Measurements from ENCODE around the gene VPS41. TPM values are rescaled to one million over a fixed set of nuclear protein-coding genes. Genes with fewer than 3 reads are reported as not detected.

Gene VPS41
- 10 to 100 TPM; 31.4 to 57.2 (median 49.1) TPM for total RNA-seq

DNA sequence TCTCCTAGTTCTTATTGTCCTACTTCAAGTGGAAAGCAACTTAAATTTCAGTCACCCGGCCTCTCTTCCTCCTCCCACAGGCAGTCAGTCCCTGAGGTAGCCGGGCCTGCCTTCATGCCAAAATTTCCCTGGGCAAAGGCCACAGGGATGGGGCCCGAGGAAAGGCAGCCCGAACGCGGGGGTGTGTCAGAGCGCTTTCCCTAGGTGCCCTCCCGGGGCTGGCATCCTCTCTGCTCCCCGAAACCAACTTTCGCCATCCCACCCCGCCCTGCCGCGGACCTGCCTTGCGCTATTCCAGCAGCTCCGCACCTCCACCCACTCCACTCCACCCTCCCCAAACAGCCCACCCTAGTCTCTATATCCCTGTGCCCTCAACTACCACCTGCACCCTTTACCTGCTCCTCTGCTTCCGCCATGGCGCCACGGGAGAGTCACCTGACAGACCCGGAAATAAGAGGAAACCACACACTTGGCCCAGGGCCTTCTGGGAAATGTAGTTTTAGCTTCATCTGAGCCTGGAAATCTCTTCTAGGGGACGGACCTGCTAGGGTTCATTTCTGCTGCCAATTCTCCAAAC, at the start of gene VPS41:
Gene VPS41 (minus strand): TSS at position 433 of the 577 bp plus-strand sequence. CDS start 17 bp downstream, at position 416.
- Histone ChIP-seq H3K9me3 (no peaks in the 10 kb centered on the region), H3K36me3 (no peaks in the 10 kb centered on the region), H3K27me3 (no peaks in the 10 kb centered on the region), H3K4me3 (replicated peaks in 1 of 3) (peak within 1 kb of the TSS; percentile 60 to 72 (median 70)), H3K27ac (peak within 1 kb of the TSS in 2 of 3 donors; percentile 34 to 51), H3K4me1 (peaks cover 4 to 8% of the 10 kb centered on the region in 2 donors)
- intact Hi-C loops (cut with DNase I), result no loop called here
- WGBS, 2 donors, result 1% methylated on average over 20 of the region's 20 CpGs
- TF ChIP-seq, protein P1, sequence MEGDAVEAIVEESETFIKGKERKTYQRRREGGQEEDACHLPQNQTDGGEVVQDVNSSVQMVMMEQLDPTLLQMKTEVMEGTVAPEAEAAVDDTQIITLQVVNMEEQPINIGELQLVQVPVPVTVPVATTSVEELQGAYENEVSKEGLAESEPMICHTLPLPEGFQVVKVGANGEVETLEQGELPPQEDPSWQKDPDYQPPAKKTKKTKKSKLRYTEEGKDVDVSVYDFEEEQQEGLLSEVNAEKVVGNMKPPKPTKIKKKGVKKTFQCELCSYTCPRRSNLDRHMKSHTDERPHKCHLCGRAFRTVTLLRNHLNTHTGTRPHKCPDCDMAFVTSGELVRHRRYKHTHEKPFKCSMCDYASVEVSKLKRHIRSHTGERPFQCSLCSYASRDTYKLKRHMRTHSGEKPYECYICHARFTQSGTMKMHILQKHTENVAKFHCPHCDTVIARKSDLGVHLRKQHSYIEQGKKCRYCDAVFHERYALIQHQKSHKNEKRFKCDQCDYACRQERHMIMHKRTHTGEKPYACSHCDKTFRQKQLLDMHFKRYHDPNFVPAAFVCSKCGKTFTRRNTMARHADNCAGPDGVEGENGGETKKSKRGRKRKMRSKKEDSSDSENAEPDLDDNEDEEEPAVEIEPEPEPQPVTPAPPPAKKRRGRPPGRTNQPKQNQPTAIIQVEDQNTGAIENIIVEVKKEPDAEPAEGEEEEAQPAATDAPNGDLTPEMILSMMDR (IDR thresholded peaks at IDR 0.05), result no peak
- TF ChIP-seq POLR2A (IDR thresholded peaks at IDR 0.05), result peak in 1 of 2 donors; percentile 52
- DNase-seq, result peak; percentile 81 to 86

DNA sequence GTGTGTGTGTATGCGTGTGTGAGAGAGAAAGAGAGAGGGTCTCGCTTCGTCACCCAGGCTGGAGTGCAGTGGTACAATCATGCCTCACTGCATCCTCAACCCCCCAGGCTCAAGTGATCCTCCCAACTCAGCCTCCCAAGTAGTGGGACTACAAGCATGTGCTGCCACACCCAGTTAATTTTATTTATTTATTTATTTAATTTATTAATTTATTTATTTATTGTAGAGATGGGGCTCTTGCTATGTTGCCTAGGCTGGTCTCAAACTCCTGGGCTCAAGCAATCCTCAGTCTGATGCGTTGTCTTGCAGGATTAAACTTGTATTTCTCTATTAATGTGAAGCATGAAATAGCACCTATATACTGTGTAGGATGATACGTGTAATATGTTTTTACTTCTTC, 46.9 kb upstream of the VPS41 start:
- Histone ChIP-seq H3K4me1 (no peaks in the 10 kb centered on the region), H3K36me3 (no peaks in the 10 kb centered on the region), H3K27ac (no peak overlapping the region), H3K4me3 (replicated peaks in 1 of 3) (no peak overlapping the region), H3K27me3 (no peaks in the 10 kb centered on the region), H3K9me3 (no peaks in the 10 kb centered on the region)
- intact Hi-C loops (cut with DNase I), result no loop called here
- no peak for TF ChIP-seq POLR2A (IDR thresholded peaks at IDR 0.05)
- TF ChIP-seq, protein P1 (IDR thresholded peaks at IDR 0.05), result no peak
- 75 to 87% methylated on average over 5 of the region's 5 CpGs for WGBS, 2 donors
- DNase-seq, result no peak

DNA sequence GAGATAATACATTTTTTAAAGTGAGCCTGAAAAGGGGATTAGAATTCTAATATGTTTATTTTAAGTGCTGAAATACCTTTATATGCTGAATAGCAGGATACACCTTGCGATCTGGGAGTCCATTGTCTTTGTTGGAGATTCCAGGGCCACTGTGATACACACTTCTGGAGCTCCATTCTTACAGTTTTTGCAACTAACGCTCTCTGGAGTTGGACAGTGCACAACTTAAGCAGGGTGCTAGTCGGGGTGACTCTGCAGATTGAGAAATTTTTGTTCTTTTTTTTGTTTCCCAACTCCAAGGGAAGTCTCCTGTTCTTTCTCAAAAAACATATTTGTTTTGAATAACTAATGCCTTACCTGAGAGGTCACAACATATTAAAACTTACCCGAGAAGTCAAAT, 45.0 kb upstream of the VPS41 start:
- H3K4me3 ChIP-seq (replicated peaks in 1 of 3), result no peak overlapping the region
- H3K27ac ChIP-seq, result no peak overlapping the region
- intact Hi-C loops (cut with DNase I), result no loop called here
- WGBS, 2 donors, result 42 to 48% methylated on average over 4 of the region's 4 CpGs
- no peaks in the 10 kb centered on the region for H3K4me1 ChIP-seq
- H3K9me3 ChIP-seq, result no peaks in the 10 kb centered on the region
- no peaks in the 10 kb centered on the region for H3K36me3 ChIP-seq
- no peak for DNase-seq
- no peaks in the 10 kb centered on the region for H3K27me3 ChIP-seq
- no peak for TF ChIP-seq POLR2A (IDR thresholded peaks at IDR 0.05)
- TF ChIP-seq, protein P1 (IDR thresholded peaks at IDR 0.05), result no peak

DNA sequence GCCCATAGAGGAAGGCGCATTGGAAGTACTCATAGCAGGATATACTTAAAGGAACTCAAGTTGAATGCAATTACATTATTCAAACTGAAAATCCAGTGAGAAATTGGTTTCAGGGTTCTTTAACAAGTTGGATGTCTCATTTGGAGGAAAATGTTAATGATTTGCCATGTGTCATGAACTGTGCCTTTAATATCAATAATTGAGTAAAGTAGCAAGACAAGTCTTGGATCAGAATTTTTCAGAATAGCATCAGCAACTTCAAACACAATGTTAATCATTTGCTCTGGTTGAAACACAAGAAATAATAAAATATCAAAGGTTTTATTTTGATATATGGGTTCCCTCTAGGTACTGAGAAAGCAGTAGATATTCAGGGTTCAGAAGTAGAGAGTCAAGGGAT, 44.2 kb upstream of the VPS41 start:
- no peaks in the 10 kb centered on the region for H3K9me3 ChIP-seq
- H3K27ac ChIP-seq, result no peak overlapping the region
- no peak for TF ChIP-seq POLR2A (IDR thresholded peaks at IDR 0.05)
- TF ChIP-seq, protein P1 (IDR thresholded peaks at IDR 0.05), result no peak
- H3K4me3 ChIP-seq (replicated peaks in 1 of 3), result no peak overlapping the region
- no peak for DNase-seq
- no peaks in the 10 kb centered on the region for H3K4me1 ChIP-seq
- 96 to 100% methylated on average over 1 of the region's 1 CpG for WGBS, 2 donors
- no peaks in the 10 kb centered on the region for H3K36me3 ChIP-seq
- intact Hi-C loops (cut with DNase I), result no loop called here
- H3K27me3 ChIP-seq, result no peaks in the 10 kb centered on the region

DNA sequence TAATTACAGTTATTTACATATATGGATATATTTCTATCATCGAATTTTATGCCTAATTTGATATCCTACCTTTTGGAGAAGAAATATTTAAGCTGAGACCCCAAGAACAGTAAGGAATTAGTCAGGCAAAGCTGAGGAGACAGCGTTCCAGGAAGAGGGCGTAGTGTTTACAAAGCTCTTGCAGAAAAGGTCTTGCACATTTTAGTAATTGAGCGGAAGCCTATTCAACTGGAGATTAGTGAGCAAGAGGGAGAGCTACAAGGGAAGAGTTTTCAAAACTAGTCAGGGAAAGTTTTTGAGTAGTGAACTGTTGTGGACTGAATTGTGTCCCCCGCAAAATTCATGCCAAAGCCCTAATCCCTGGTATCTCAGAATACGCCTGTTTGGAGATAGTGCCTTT, 42.2 kb upstream of the VPS41 start:
- H3K4me3 ChIP-seq (replicated peaks in 1 of 3), result no peak overlapping the region
- WGBS, 2 donors, result 79% methylated on average over 6 of the region's 6 CpGs
- intact Hi-C loops (cut with DNase I), result no loop called here
- no peaks in the 10 kb centered on the region for H3K27me3 ChIP-seq
- H3K27ac ChIP-seq, result no peak overlapping the region
- H3K4me1 ChIP-seq, result no peaks in the 10 kb centered on the region
- DNase-seq, result no peak
- TF ChIP-seq, protein P1 (IDR thresholded peaks at IDR 0.05), result no peak
- no peak for TF ChIP-seq POLR2A (IDR thresholded peaks at IDR 0.05)
- H3K9me3 ChIP-seq, result no peaks in the 10 kb centered on the region
- H3K36me3 ChIP-seq, result no peaks in the 10 kb centered on the region
